Adrenal gland (tissue), 5 donors: ENCODE data around the gene MUC6.

Source experiments
- CTCF ChIP-seq, 6 experiments: fragments of 450-650 bp in 4 of 6; fragments of 200-600 bp in 2 of 6; sonication (generic) in 1 of 6; IDR thresholded peaks; 1 replicate in 5 of 6; 2 replicates in 1 of 6; pipeline versions ENCODE4 v1.5.1 to v1.8.0; 2016 to 2021; ENCODE audit warnings: antibody characterized with exemption in 6 of 6, mild to moderate bottlenecking in 2 of 6, moderate library complexity in 1 of 6
- POLR2A ChIP-seq, 2 donors: fragments of 450-650 bp; IDR thresholded peaks; one replicate each; pipeline ENCODE4 v1.6.1; 2017; ENCODE audit warnings: antibody characterized with exemption in 2 of 2, mild to moderate bottlenecking in 2 of 2, moderate library complexity in 1 of 2
- donor health status: DM: no; HTN: no; CAD: no.

GRCh38 chr11:1018091-1018490 is 18.4 kb downstream of the MUC6 start:
- TF ChIP-seq CTCF (IDR thresholded peaks at IDR 0.05) (no peak), POLR2A (IDR thresholded peaks at IDR 0.05) (no peak)
